ENCODE data around the gene URAD. TPM values are rescaled to one million over a fixed set of nuclear protein-coding genes. Genes with fewer than 3 reads are reported as not detected.

Gene URAD
- total RNA-seq, 2 donors from 2014 or later: not detected

GRCh38 chr13:27933580-27934328, 54.7 kb downstream of the URAD start:
- H3K4me1 ChIP-seq (ENCODE audit: control insufficient read depth in 1 of 2, low read depth in 2 of 2): no peaks in the 10 kb centered on the region
- no peaks in the 10 kb centered on the region for H3K36me3 ChIP-seq
- ATAC-seq (ENCODE audit: insufficient number of reproducible peaks, low FRiP score, low read depth) (no peak), DNase-seq (ENCODE audit: low spot score) (no peak)
- no peaks in the 10 kb centered on the region for H3K27me3 ChIP-seq (replicated peaks; ENCODE audit: insufficient read depth)
- H3K4me3 ChIP-seq: no peak overlapping the region
- no peak overlapping the region for H3K27ac ChIP-seq
- no peak for TF ChIP-seq CTCF (IDR thresholded peaks at IDR 0.05)
- H3K9me3 ChIP-seq: no peaks in the 10 kb centered on the region

GRCh38 chr13:27933118-27933517, 55.4 kb downstream of the URAD start:
- H3K27me3 ChIP-seq (replicated peaks; ENCODE audit: insufficient read depth): no peaks in the 10 kb centered on the region
- no peaks in the 10 kb centered on the region for H3K36me3 ChIP-seq
- H3K4me1 ChIP-seq (ENCODE audit: control insufficient read depth in 1 of 2, low read depth in 2 of 2): no peaks in the 10 kb centered on the region
- no peak overlapping the region for H3K27ac ChIP-seq
- H3K9me3 ChIP-seq: no peaks in the 10 kb centered on the region
- DNase-seq (ENCODE audit: low spot score) (no peak), ATAC-seq (ENCODE audit: insufficient number of reproducible peaks, low FRiP score, low read depth) (no peak)
- H3K4me3 ChIP-seq: no peak overlapping the region
- no peak for TF ChIP-seq CTCF (IDR thresholded peaks at IDR 0.05)

- TF ChIP-seq CTCF (IDR thresholded peaks at IDR 0.05): no peak
- DNase-seq (ENCODE audit: low spot score) (no peak), ATAC-seq (ENCODE audit: insufficient number of reproducible peaks, low FRiP score, low read depth) (no peak)
- H3K27ac ChIP-seq: no peak overlapping the region
- no peak overlapping the region for H3K4me3 ChIP-seq
- no peaks in the 10 kb centered on the region for H3K27me3 ChIP-seq (replicated peaks; ENCODE audit: insufficient read depth)
- H3K36me3 ChIP-seq: no peaks in the 10 kb centered on the region
- H3K4me1 ChIP-seq (ENCODE audit: control insufficient read depth in 1 of 2, low read depth in 2 of 2): peaks cover 0 to 6% of the 10 kb centered on the region in 2 donors
- no peaks in the 10 kb centered on the region for H3K9me3 ChIP-seq
Observed at GRCh38 chr13:27929868-27930267, 58.6 kb downstream of the URAD start.

GRCh38 chr13:27928805-27929753, 59.4 kb downstream of the URAD start:
- no peak for TF ChIP-seq CTCF (IDR thresholded peaks at IDR 0.05)

GRCh38 chr13:27928353-27928804, 60.1 kb downstream of the URAD start:
- Histone ChIP-seq H3K9me3 (no peaks in the 10 kb centered on the region), H3K27me3 (replicated peaks; ENCODE audit: insufficient read depth) (no peaks in the 10 kb centered on the region), H3K4me1 (ENCODE audit: control insufficient read depth in 1 of 2, low read depth in 2 of 2) (peaks cover 0 to 6% of the 10 kb centered on the region in 2 donors), H3K36me3 (no peaks in the 10 kb centered on the region), H3K4me3 (no peak overlapping the region), H3K27ac (no peak overlapping the region)
- TF ChIP-seq CTCF (IDR thresholded peaks at IDR 0.05): no peak
- ATAC-seq (ENCODE audit: insufficient number of reproducible peaks, low FRiP score, low read depth) (no peak), DNase-seq (ENCODE audit: low spot score) (no peak)

More at GRCh38 chr13:27928805-27929753, 59.4 kb downstream of the URAD start:
- Histone ChIP-seq H3K4me1 (ENCODE audit: control insufficient read depth in 1 of 2, low read depth in 2 of 2) (peaks cover 0 to 6% of the 10 kb centered on the region in 2 donors), H3K9me3 (no peaks in the 10 kb centered on the region), H3K27ac (no peak overlapping the region), H3K27me3 (replicated peaks; ENCODE audit: insufficient read depth) (no peaks in the 10 kb centered on the region), H3K4me3 (no peak overlapping the region), H3K36me3 (no peaks in the 10 kb centered on the region)
- DNase-seq (ENCODE audit: low spot score) (no peak), ATAC-seq (ENCODE audit: insufficient number of reproducible peaks, low FRiP score, low read depth) (no peak)
